Psoas muscle (tissue), 8 donors: ENCODE results near the gene KAZN. TPM values are rescaled to one million over a fixed set of nuclear protein-coding genes. Genes with fewer than 3 reads are reported as not detected.
A peak's percentile ranks its signal among the peaks of the same experiment; 100 is the strongest.

Experiments
- ATAC-seq, 4 donors: fragments of 200-7000 bp; cut with Tn5 transposase; one replicate each; pipeline ENCODE4 v1.9.1; 2020; ENCODE audit warnings: moderate library complexity in 3 of 4, mild to moderate bottlenecking in 2 of 4
- DNase-seq, 2 donors: peaks; one replicate each; pipeline ENCODE4 v3.0.0-alpha.2; 2020
- H3K27ac ChIP-seq: fragments of 200-600 bp; one replicate; pipeline ENCODE4 v1.8.0; 2022
- H3K27me3 ChIP-seq, 3 donors: fragments of 200-600 bp in 1 of 3; one replicate each; pipeline versions ENCODE4 v1.6.1 to v1.8.0; 2013 to 2022; ENCODE audit warnings: low read length in 2 of 3, mild to moderate bottlenecking in 2 of 3, moderate library complexity in 1 of 3; ENCODE audit not compliant: insufficient read depth in 3 of 3
- H3K36me3 ChIP-seq, 2 donors: fragments of 200-600 bp in 1 of 2; one replicate each; pipeline versions ENCODE4 v1.6.1 to v1.8.0; 2013 to 2022; ENCODE audit warnings: low read depth in 1 of 2, mild to moderate bottlenecking in 1 of 2, moderate library complexity in 1 of 2; ENCODE audit not compliant: insufficient read depth in 1 of 2
- H3K4me1 ChIP-seq: fragments of 200-600 bp; one replicate; pipeline ENCODE4 v1.8.0; 2022
- H3K4me3 ChIP-seq: fragments of 200-600 bp; one replicate; pipeline ENCODE4 v1.8.0; 2022; ENCODE audit warnings: mild to moderate bottlenecking
- H3K9me3 ChIP-seq: fragments of 200-600 bp; one replicate; pipeline ENCODE4 v1.8.0; 2022
- WGBS, 3 donors: extraction: QIAGEN DNeasy Blood & Tissue Kit; methylation state at CpG; one replicate each; pipeline versions ENCODE4 v1.1.6 to v1.1.7; 2013; 5-methylcytosine and 5-hydroxymethylcytosine counted together
- intact Hi-C, 2 donors: fragments of 100-400 bp; cut with DNase I; formaldehyde crosslinking; loops; one replicate each; pipeline versions ENCODE4 v1.11.0 to v1.14.2; 2022
- polyA plus RNA-seq, 3 donors: library from polyadenylated mRNA; stranded (reverse); fragments of 200-250 nt; gene quantifications; one replicate each; pipeline ENCODE4 v1.2.3, GENCODE V29; 2013
- total RNA-seq, 4 donors: library from RNA; stranded (reverse); fragmentation: NEBNext Ultra II Directional in 2 of 4; extraction: Animal tissue kit (Norgen Biotek cat#: 25700) in 2 of 4; gene quantifications; one replicate each; pipeline versions ENCODE4 v1.2.1 to v1.2.4, GENCODE V29; 2021 to 2023
- TF ChIP-seq, protein P1 (sequence below): fragments of 200-600 bp; IDR thresholded peaks from one replicate; pipeline ENCODE4 v1.8.0; 2022; ENCODE audit warnings: antibody characterized with exemption
- donor health status: healthy with polysubstance abuse.
- donor health status: DM: no; HTN: no; CAD: no; lungs with moderate emphysema.
- donor health status: Bipolar disorder and iron deficiency.
- donor health status: healthy.
- donor health status: DM: yes; HTN: yes; CAD: no.
- donor health status: DM: no; HTN: no; CAD: no.
- donor health status: DM: no; HTN: no; CAD: no.
- donor health status: DM: yes; HTN: yes; CAD: no.

The KAZN gene
- total and polyA plus RNA-seq, 7 donors = 0.23 to 2.3 (median 0.97) TPM

DNA sequence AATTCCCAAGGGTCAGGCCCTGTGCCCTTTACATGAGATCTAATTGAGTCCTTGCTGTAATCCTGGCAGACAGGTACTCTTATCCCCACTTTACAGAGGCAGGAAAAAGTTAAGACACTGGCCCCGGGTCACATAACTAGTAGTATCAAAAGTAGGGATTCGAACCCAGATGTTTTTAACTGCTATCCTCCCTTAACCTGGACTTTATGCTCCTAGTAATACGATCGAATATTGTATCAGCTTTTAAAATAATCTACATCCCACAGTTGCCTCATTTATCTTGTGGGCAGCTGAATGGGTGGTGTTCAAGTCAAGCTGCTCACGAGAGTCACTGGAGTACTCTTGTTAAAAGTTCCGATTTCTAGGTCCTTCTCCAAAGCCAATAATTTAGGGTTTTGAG lies 529.6 kb downstream of the KAZN start:
- intact Hi-C loops = loop anchor here in 1 of 2 donors (1.0 to 10.0 kb wide), 3 partner anchors 147 to 307 kb away; partner anchors contain the start of gene CTRC
- Histone ChIP-seq H3K4me3 (no peak overlapping the region), H3K27me3 (peaks cover 0 to 4% (median 2%) of the 10 kb centered on the region in 3 donors), H3K36me3 (no peaks in the 10 kb centered on the region), H3K9me3 (peaks cover 3% of the 10 kb centered on the region), H3K27ac (no peak overlapping the region), H3K4me1 (no peaks in the 10 kb centered on the region)
- ATAC-seq (no peak), DNase-seq (no peak)
- WGBS, 3 donors = 76 to 86% (median 76%) methylated on average over 6 of the region's 6 CpGs
- TF ChIP-seq, protein P1, sequence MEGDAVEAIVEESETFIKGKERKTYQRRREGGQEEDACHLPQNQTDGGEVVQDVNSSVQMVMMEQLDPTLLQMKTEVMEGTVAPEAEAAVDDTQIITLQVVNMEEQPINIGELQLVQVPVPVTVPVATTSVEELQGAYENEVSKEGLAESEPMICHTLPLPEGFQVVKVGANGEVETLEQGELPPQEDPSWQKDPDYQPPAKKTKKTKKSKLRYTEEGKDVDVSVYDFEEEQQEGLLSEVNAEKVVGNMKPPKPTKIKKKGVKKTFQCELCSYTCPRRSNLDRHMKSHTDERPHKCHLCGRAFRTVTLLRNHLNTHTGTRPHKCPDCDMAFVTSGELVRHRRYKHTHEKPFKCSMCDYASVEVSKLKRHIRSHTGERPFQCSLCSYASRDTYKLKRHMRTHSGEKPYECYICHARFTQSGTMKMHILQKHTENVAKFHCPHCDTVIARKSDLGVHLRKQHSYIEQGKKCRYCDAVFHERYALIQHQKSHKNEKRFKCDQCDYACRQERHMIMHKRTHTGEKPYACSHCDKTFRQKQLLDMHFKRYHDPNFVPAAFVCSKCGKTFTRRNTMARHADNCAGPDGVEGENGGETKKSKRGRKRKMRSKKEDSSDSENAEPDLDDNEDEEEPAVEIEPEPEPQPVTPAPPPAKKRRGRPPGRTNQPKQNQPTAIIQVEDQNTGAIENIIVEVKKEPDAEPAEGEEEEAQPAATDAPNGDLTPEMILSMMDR = no peak

GRCh38 chr1:15128520-15129313 lies 530.2 kb downstream of the KAZN start:
- Histone ChIP-seq H3K36me3 (no peaks in the 10 kb centered on the region), H3K27me3 (peaks cover 0 to 4% (median 0%) of the 10 kb centered on the region in 3 donors), H3K9me3 (peaks cover 3% of the 10 kb centered on the region), H3K4me1 (no peaks in the 10 kb centered on the region), H3K4me3 (no peak overlapping the region), H3K27ac (no peak overlapping the region)
- peak; percentile 53 to 67 for DNase-seq
- intact Hi-C loops = loop anchor here in 1 of 2 donors (1.0 to 10.0 kb wide), 3 partner anchors 146 to 306 kb away; partner anchors contain the start of gene CTRC
- TF ChIP-seq, protein P1 = peak; percentile 61
- ATAC-seq = peak; percentile 49 to 71 (median 54)
- WGBS, 3 donors = 44 to 50% (median 48%) methylated on average over 18 of the region's 18 CpGs

DNA sequence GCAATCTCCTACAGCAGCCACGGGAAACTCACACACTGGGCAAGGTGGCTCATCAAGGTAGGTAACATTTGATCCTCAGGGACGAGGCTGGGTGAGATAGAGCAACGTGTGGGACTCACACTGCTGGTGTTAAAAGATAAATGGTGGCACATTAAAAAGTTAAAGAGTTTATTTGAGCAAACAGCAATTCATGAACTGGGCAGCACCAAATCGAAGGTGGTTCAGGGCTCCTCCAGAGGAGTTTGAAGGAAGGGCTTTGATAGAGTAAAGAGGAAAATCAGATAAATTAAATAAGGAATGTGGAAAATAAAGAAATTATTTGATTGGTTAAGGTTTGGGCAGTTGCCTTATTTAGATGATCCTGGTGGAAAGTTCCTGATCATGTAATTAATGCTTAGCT lies 531.5 kb downstream of the KAZN start:
- H3K27me3 ChIP-seq = peaks cover 0 to 9% (median 2%) of the 10 kb centered on the region in 3 donors
- 81 to 88% (median 85%) methylated on average over 4 of the region's 4 CpGs for WGBS, 3 donors
- H3K27ac ChIP-seq = no peak overlapping the region
- intact Hi-C loops = loop anchor here in 1 of 2 donors (10.0 kb wide), 2 partner anchors 145 to 305 kb away; partner anchors contain the start of gene CTRC
- no peak overlapping the region for H3K4me3 ChIP-seq
- H3K36me3 ChIP-seq = no peaks in the 10 kb centered on the region
- ATAC-seq (no peak), DNase-seq (no peak)
- TF ChIP-seq, protein P1 = no peak
- peaks cover 3% of the 10 kb centered on the region for H3K9me3 ChIP-seq
- H3K4me1 ChIP-seq = no peaks in the 10 kb centered on the region

DNA sequence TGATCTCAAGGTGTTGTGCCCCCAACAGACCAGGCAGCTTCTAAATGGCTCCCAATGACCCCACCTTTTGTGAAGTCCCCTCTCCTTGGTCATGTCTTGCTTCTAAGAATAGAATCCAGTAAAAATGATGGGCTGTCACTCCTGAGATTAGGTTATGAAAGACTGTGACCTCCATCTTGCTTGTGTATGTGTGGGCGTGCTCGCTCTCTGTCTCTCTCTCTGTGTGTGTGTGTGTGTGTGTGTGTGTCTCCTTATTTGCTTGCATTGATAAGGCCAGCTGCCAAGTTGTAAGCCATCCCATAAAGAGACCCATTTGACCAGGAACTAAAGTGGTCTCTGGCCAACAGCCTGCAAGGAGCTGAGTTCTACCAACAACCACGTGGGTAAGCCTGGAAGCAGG lies 532.1 kb downstream of the KAZN start:
- ATAC-seq = no peak
- TF ChIP-seq, protein P1 = no peak
- Histone ChIP-seq H3K9me3 (peaks cover 3% of the 10 kb centered on the region), H3K27ac (no peak overlapping the region), H3K36me3 (no peaks in the 10 kb centered on the region), H3K4me3 (no peak overlapping the region), H3K4me1 (no peaks in the 10 kb centered on the region), H3K27me3 (peaks cover 0 to 10% (median 2%) of the 10 kb centered on the region in 3 donors)
- no peak for DNase-seq
- intact Hi-C loops = no loop called here
- 79 to 84% (median 82%) methylated on average over 3 of the region's 3 CpGs for WGBS, 3 donors
